HG02973 (cell line): ENCODE measurements around the gene PMM2.
A peak's percentile ranks its signal among the peaks of the same experiment; 100 is the strongest.
"Not testable (repeated sequence)": the region's sequence is repeated elsewhere in the genome, so short reads cannot be mapped to it uniquely, and the experiment has no call there.

Source experiments
- ATAC-seq: cut with Tn5 transposase; IDR thresholded peaks from one replicate; pipeline ENCODE4 v1.9.1; 2021; ENCODE audit warnings: moderate library complexity; ENCODE audit not compliant: unreplicated experiment

PMM2 gene

GRCh38 chr16:8865145-8865882, 67.7 kb downstream of the PMM2 start:
- no peak for ATAC-seq

- ATAC-seq: no peak
Measured at GRCh38 chr16:8866118-8866883, 68.7 kb downstream of the PMM2 start.

GRCh38 chr16:8866884-8867215, 69.2 kb downstream of the PMM2 start:
- no peak for ATAC-seq

- no peak for ATAC-seq
Measured at GRCh38 chr16:8867216-8867931, 69.7 kb downstream of the PMM2 start.

- no peak for ATAC-seq
Measured at GRCh38 chr16:8867932-8868415, 70.3 kb downstream of the PMM2 start.

- peak; percentile 59 for ATAC-seq
Measured at GRCh38 chr16:8868416-8869211, 71.0 kb downstream of the PMM2 start, which contains the start of gene CARHSP1. Gene CARHSP1 (minus strand): TSS chr16:8869006. CDS start chr16:8859328, 9,678 bp downstream.

GRCh38 chr16:8869212-8869987, 71.8 kb downstream of the PMM2 start:
- no peak for ATAC-seq

GRCh38 chr16:8869988-8870241, 72.3 kb downstream of the PMM2 start:
- ATAC-seq: not testable (repeated sequence)

GRCh38 chr16:8872071-8872470, 74.4 kb downstream of the PMM2 start:
- ATAC-seq: no peak

GRCh38 chr16:8872967-8873865, 75.6 kb downstream of the PMM2 start:
- ATAC-seq: no peak

GRCh38 chr16:8873866-8874195, 76.2 kb downstream of the PMM2 start:
- ATAC-seq: not testable (repeated sequence)

GRCh38 chr16:8874388-8874787, 76.7 kb downstream of the PMM2 start:
- ATAC-seq: no peak

GRCh38 chr16:8875317-8875716, 77.7 kb downstream of the PMM2 start:
- not testable (repeated sequence) for ATAC-seq

- no peak for ATAC-seq
Measured at GRCh38 chr16:8877894-8878522, 80.4 kb downstream of the PMM2 start.

GRCh38 chr16:8878523-8878911, 80.9 kb downstream of the PMM2 start:
- no peak for ATAC-seq

GRCh38 chr16:8880839-8881510, 83.3 kb downstream of the PMM2 start:
- no peak for ATAC-seq

- no peak for ATAC-seq
Measured at GRCh38 chr16:8882041-8882617, 84.5 kb downstream of the PMM2 start, which contains the start of gene LITAFD. Gene LITAFD (plus strand): TSS chr16:8882351. CDS start chr16:8884356, 2,005 bp downstream.
